ENCODE data around the gene MED8. TPM values are rescaled to one million over a fixed set of nuclear protein-coding genes. Genes with fewer than 3 reads are reported as not detected.

MED8 gene
- total and polyA plus RNA-seq, 2 of the 8 experiments (the other 6 are each of a cell fraction or from before 2014, with no cell fraction given), result 7.0 to 20.6 TPM

DNA sequence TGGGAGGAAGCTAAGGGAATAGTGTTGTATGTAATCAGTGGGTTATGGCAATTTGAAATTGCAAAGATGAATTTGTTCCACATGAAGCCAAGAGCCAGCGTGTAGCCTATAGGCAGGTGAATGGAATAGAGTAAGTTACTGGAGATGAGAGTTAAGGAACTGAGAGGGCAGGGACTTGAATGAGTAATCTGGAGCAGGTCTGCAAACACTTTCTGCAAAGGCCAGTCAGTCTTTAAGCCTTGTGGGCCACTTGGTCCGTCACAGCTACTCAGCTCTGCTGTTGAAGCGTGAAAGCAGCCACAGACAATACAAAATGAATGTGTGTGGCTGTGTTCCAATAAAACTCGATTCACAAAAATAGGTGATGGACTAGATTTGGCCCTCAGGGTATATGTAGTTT lies 29.3 kb upstream of the MED8 start:
- Histone ChIP-seq H3K36me3 (ENCODE audit: control insufficient read depth in 2 of 4, insufficient read depth in 4 of 4, low read length in 3 of 4) (peaks cover 5 to 26% (median 16%) of the 10 kb centered on the region in 4 experiments; a peak in 6 of 8 replicates), H2AFZ (ENCODE audit: low read length) (no peak overlapping the region), H4K91ac (replicated peaks; ENCODE audit: insufficient read length, low read length) (no peak overlapping the region), H3K79me2 (ENCODE audit: control insufficient read depth in 1 of 2, insufficient read depth in 2 of 2, low read length in 2 of 2) (no peaks in the 10 kb centered on the region), H3K27ac (ENCODE audit: low read depth, low read length) (no peak overlapping the region), H4K5ac (ENCODE audit: insufficient read length, low read depth, low read length) (no peak overlapping the region), H3K4me3 (ENCODE audit: extremely low read depth in 1 of 4, insufficient read depth in 2 of 4, low read depth in 3 of 4, low read length in 4 of 4) (no peak overlapping the region), H4K8ac (ENCODE audit: extremely low read depth, insufficient read depth, low read length) (no peak overlapping the region), H3K23me2 (ENCODE audit: low read depth, low read length) (peaks cover 2% of the 10 kb centered on the region; the same call in 1 of the 2 replicates), H3K4ac (replicated peaks; ENCODE audit: insufficient read length, low read depth, low read length) (no peak overlapping the region), H3K4me2 (ENCODE audit: insufficient read depth in 1 of 2, low read depth in 2 of 2, low read length in 2 of 2) (no peak overlapping the region), H3K18ac (ENCODE audit: extremely low read depth, low read length) (no peak overlapping the region), H2BK15ac (ENCODE audit: low read length) (no peak overlapping the region), H3K23ac (ENCODE audit: insufficient read length) (no peak overlapping the region), H3K56ac (replicated peaks; ENCODE audit: insufficient read length, low read depth, low read length) (no peak overlapping the region), H2BK5ac (ENCODE audit: low read depth, low read length) (no peak overlapping the region), H2BK20ac (ENCODE audit: low read length) (no peak overlapping the region), H3K9ac (replicated peaks in 1 of 4; ENCODE audit: extremely low read depth in 1 of 4, low read depth in 3 of 4, low read length in 3 of 4) (no peak overlapping the region), H2BK12ac (ENCODE audit: low read depth, low read length) (no peak overlapping the region), H3K9me3 (ENCODE audit: insufficient read depth in 2 of 2, low read depth in 1 of 2, low read length in 1 of 2) (no peaks in the 10 kb centered on the region), H3K14ac (ENCODE audit: insufficient read length) (no peak overlapping the region), H3K79me1 (ENCODE audit: low read depth, low read length) (no peaks in the 10 kb centered on the region), H3K27me3 (replicated peaks in 1 of 4; ENCODE audit: control insufficient read depth in 3 of 4, extremely low read depth in 1 of 4, insufficient read depth in 3 of 4, low read length in 3 of 4) (no peaks in the 10 kb centered on the region), H2BK120ac (replicated peaks; ENCODE audit: low read depth, low read length) (no peak overlapping the region), H3K4me1 (replicated peaks in 1 of 4; ENCODE audit: control insufficient read depth in 3 of 4, insufficient read depth in 4 of 4, low read length in 3 of 4) (peaks cover 0 to 8% (median 5%) of the 10 kb centered on the region in 4 experiments; a peak in 6 of 7 replicates), H2AK5ac (ENCODE audit: low read depth, low read length) (no peak overlapping the region), H4K20me1 (replicated peaks in 1 of 2; ENCODE audit: control insufficient read depth in 1 of 2, insufficient read depth in 2 of 2, low read length in 2 of 2) (peaks cover 0 to 2% of the 10 kb centered on the region in 2 experiments)
- WGBS, 2 experiments (ENCODE audit: extremely low coverage in 1 of 2, insufficient coverage in 1 of 2, insufficient read length in 1 of 2, insufficient replicate concordance in 2 of 2, low coverage in 1 of 2, low lambda C conversion rate in 2 of 2, missing lambda C conversion rate in 1 of 2), result 85% methylated on average over 4 of the region's 4 CpGs; no CpG with 5 or more reads in 1 of the 2 experiments
- ChIA-PET POLR2A (ENCODE audit: partially characterized antibody) (no interaction called here), CTCF (ENCODE audit: partially characterized antibody) (interaction anchor here (0.5 to 2.1 kb wide), 7 partner anchors 115 to 297 kb away, joined by 3 to 8 read pairs (median 3); no protein-coding TSS in a partner anchor)
- FAIRE-seq, result no peak
- DNase-seq (ENCODE audit: low read depth in 1 of 2, low spot score in 2 of 2), result no peak
- no peak for TF ChIP-seq SIX5 (IDR thresholded peaks at IDR 0.05; ENCODE audit: low read depth, low read length)

All from H1 (cell line).